HepG2 (cell line): ENCODE results near the gene PRDM15. TPM values are rescaled to one million over a fixed set of nuclear protein-coding genes. Genes with fewer than 3 reads are reported as not detected.

Experiments
- ATAC-seq: fragments of 200-7000 bp; cut with Tn5 transposase; 3 replicates; pipeline ENCODE4 v1.9.1; 2020; ENCODE audit warnings: mild to moderate bottlenecking, moderate library complexity
- BruUV-seq: library from RNA; stranded (reverse); fragments of 400-500 nt; replicated peaks from 2 replicates; lab custom pipeline; 2021; lab: Mats Ljungman, UMichigan
- CTCF ChIA-PET: fragments of 300-600 bp; formaldehyde crosslinking; extraction: SDS; loops from one replicate; lab custom pipeline; 2021; ENCODE audit warnings: low total read pairs, inconsistent platforms, low intra/inter-chr PET ratio; lab: Yijun Ruan, JAX
- POLR2A ChIA-PET: fragments of 350-600 bp; sonication (Branson Sonifier 250); formaldehyde crosslinking; loops from one replicate; lab custom pipeline; 2020; ENCODE audit warnings: antibody characterized with exemption, inconsistent platforms; lab: Yijun Ruan, JAX
- DNase-seq: peaks from one replicate; pipeline ENCODE4 v3.0.0-alpha.2; 2015; ENCODE audit warnings: low spot score
- FAIRE-seq: peaks from 3 replicates; lab custom pipeline; 2011; peaks lifted over from hg19 to GRCh38; lab: Jason Lieb, UNC
- H2AFZ ChIP-seq: one replicate; pipeline ENCODE4 v1.6.1; 2011; ENCODE audit warnings: low read length, inconsistent platforms
- H3K27ac ChIP-seq: fragments of 300-600 bp; 3 replicates; pipeline ENCODE4 v1.8.0; 2011; ENCODE audit warnings: mixed run types, mild to moderate bottlenecking, mixed read lengths, low read length, inconsistent platforms; ENCODE audit not compliant: insufficient read depth; ENCODE audit errors: extremely low read length
- H3K27me3 ChIP-seq, 2 experiments: fragments of 200-600 bp in 1 of 2; 2 replicates in 1 of 2; 3 replicates in 1 of 2; pipeline versions ENCODE4 v1.6.0 to v1.8.0; 2011; ENCODE audit warnings: low read length in 2 of 2, mild to moderate bottlenecking in 2 of 2, moderate library complexity in 2 of 2, inconsistent platforms in 1 of 2; ENCODE audit not compliant: insufficient read depth in 2 of 2, control insufficient read depth in 1 of 2
- H3K36me3 ChIP-seq, 2 experiments: fragments of 200-600 bp in 1 of 2; replicated peaks in 1 of 2; 2 replicates in 1 of 2; 3 replicates in 1 of 2; pipeline versions ENCODE4 v1.5.1 to v1.8.0; 2011; ENCODE audit warnings: low read length in 2 of 2, inconsistent platforms in 1 of 2; ENCODE audit not compliant: insufficient read depth in 2 of 2, control insufficient read depth in 1 of 2
- H3K4me1 ChIP-seq: 2 replicates; pipeline ENCODE4 v1.5.1; 2012; ENCODE audit warnings: low read length, inconsistent platforms; ENCODE audit not compliant: insufficient read depth
- H3K4me2 ChIP-seq: 2 replicates; pipeline ENCODE4 v1.6.0; 2011; ENCODE audit warnings: low read depth, low read length, inconsistent platforms
- H3K4me3 ChIP-seq, 3 experiments: fragments of 200-600 bp in 1 of 3; sonication (generic), shearing (Covaris generic) in 1 of 3; replicated peaks in 1 of 3; 2 replicates each; pipeline ENCODE4 v1.5.1; 2011 to 2016; ENCODE audit warnings: low read length in 3 of 3, inconsistent platforms in 2 of 3, low read depth in 2 of 3, mild to moderate bottlenecking in 2 of 3, control low read depth in 1 of 3, mixed read lengths in 1 of 3; ENCODE audit not compliant: insufficient read depth in 1 of 3
- H3K79me2 ChIP-seq: one replicate; pipeline ENCODE4 v1.6.1; 2011; ENCODE audit warnings: low read length, inconsistent platforms; ENCODE audit not compliant: insufficient read depth
- H3K9ac ChIP-seq: 2 replicates; pipeline ENCODE4 v1.6.0; 2011; ENCODE audit warnings: mild to moderate bottlenecking, low read depth, low read length, inconsistent platforms; ENCODE audit not compliant: insufficient read depth
- H3K9me3 ChIP-seq: 2 replicates; pipeline ENCODE4 v1.5.1; 2012; ENCODE audit warnings: mild to moderate bottlenecking, low read length
- H4K20me1 ChIP-seq: 2 replicates; pipeline ENCODE4 v1.6.0; 2011; ENCODE audit warnings: inconsistent platforms, mild to moderate bottlenecking, low read length, moderate library complexity; ENCODE audit not compliant: insufficient read depth
- BCL3 ChIP-seq: sonication (generic); formaldehyde crosslinking; IDR thresholded peaks from 2 replicates; pipeline ENCODE4 v1.5.1; 2020; ENCODE audit warnings: mild to moderate bottlenecking, missing genetic modification reagents, moderate library complexity
- CSRNP1 ChIP-seq: sonication (generic); formaldehyde crosslinking; IDR thresholded peaks from 2 replicates; pipeline ENCODE4 v1.8.1; 2023; ENCODE audit warnings: mild to moderate bottlenecking, missing genetic modification reagents
- DDIT3 ChIP-seq: sonication (generic); formaldehyde crosslinking; IDR thresholded peaks from 2 replicates; pipeline ENCODE4 v1.4.0; 2020; ENCODE audit warnings: mild to moderate bottlenecking, missing genetic modification reagents
- ELK4 ChIP-seq: sonication (generic); formaldehyde crosslinking; IDR thresholded peaks from 2 replicates; pipeline ENCODE4 v1.9.0; 2021; ENCODE audit warnings: missing genetic modification reagents, borderline replicate concordance
- GTF2F1 ChIP-seq: fragments of 150-350 bp; IDR thresholded peaks from 2 replicates; pipeline ENCODE4 v1.6.1; 2014; ENCODE audit warnings: low read length
- HMG20A ChIP-seq: IDR thresholded peaks from 2 replicates; pipeline ENCODE4 v1.6.1; 2016; ENCODE audit warnings: borderline replicate concordance
- MZF1 ChIP-seq: sonication (generic); formaldehyde crosslinking; IDR thresholded peaks from 2 replicates; pipeline ENCODE4 v1.8.1; 2023; ENCODE audit warnings: mild to moderate bottlenecking, missing genetic modification reagents, borderline replicate concordance
- NAIF1 ChIP-seq: sonication (generic); formaldehyde crosslinking; IDR thresholded peaks from 2 replicates; pipeline ENCODE4 v1.5.0; 2020; ENCODE audit warnings: mild to moderate bottlenecking, missing genetic modification reagents, borderline replicate concordance
- POGK ChIP-seq: sonication (generic); formaldehyde crosslinking; conservative IDR thresholded peaks from 2 replicates; pipeline ENCODE4 v1.8.0; 2022; ENCODE audit warnings: mild to moderate bottlenecking, moderate library complexity, missing genetic modification reagents
- SALL1 ChIP-seq: sonication (generic); formaldehyde crosslinking; IDR thresholded peaks from 2 replicates; pipeline ENCODE4 v1.8.0; 2022; ENCODE audit warnings: mild to moderate bottlenecking, missing genetic modification reagents
- SMAD1 ChIP-seq: sonication (generic); formaldehyde crosslinking; IDR thresholded peaks from 2 replicates; pipeline ENCODE4 v1.4.0; 2020; ENCODE audit warnings: missing genetic modification reagents, low read depth, mild to moderate bottlenecking, borderline replicate concordance
- SMARCE1 ChIP-seq: fragments of 450-650 bp; IDR thresholded peaks from 2 replicates; pipeline ENCODE4 v1.6.1; 2017; ENCODE audit warnings: borderline replicate concordance
- ZBTB7B ChIP-seq: sonication (generic); formaldehyde crosslinking; IDR thresholded peaks from 2 replicates; pipeline ENCODE4 v1.4.0; 2020; ENCODE audit warnings: missing genetic modification reagents
- ZNF251 ChIP-seq: sonication (generic); formaldehyde crosslinking; IDR thresholded peaks from 2 replicates; pipeline ENCODE4 v1.9.0; 2021; ENCODE audit warnings: mild to moderate bottlenecking, missing genetic modification reagents
- ZNF501 ChIP-seq: sonication (generic); formaldehyde crosslinking; IDR thresholded peaks from 2 replicates; pipeline ENCODE4 v1.5.1; 2020; ENCODE audit warnings: mild to moderate bottlenecking, moderate library complexity, missing genetic modification reagents
- ZNF616 ChIP-seq: sonication (generic); formaldehyde crosslinking; IDR thresholded peaks from 2 replicates; pipeline ENCODE4 v1.5.0; 2020; ENCODE audit warnings: low read depth, mild to moderate bottlenecking, missing genetic modification reagents
- ZNF782 ChIP-seq: sonication (generic); formaldehyde crosslinking; IDR thresholded peaks from 2 replicates; pipeline ENCODE4 v1.4.0; 2020; ENCODE audit warnings: missing genetic modification reagents, mild to moderate bottlenecking, borderline replicate concordance
- ZNF83 ChIP-seq: sonication (generic); formaldehyde crosslinking; IDR thresholded peaks from 2 replicates; pipeline ENCODE4 v1.4.0; 2020; ENCODE audit warnings: missing genetic modification reagents, mild to moderate bottlenecking, borderline replicate concordance
- ZSCAN30 ChIP-seq: sonication (generic); formaldehyde crosslinking; IDR thresholded peaks from 2 replicates; pipeline ENCODE4 v1.5.0; 2020; ENCODE audit warnings: mild to moderate bottlenecking, missing genetic modification reagents
- WGBS: methylation state at CpG from one replicate; pipeline ENCODE4 v1.1.6; 2017; ENCODE audit warnings: low lambda C conversion rate; 5-methylcytosine and 5-hydroxymethylcytosine counted together
- in situ Hi-C: cut with HindIII; loops from 2 replicates; pipeline ENCODE4 v1.10.0; 2017; ENCODE audit warnings: low pct_unique_long_range_greater_than_20kb; ENCODE audit not compliant: extremely low pct_ligation_motif_present
- intact Hi-C: fragments of 100-400 bp; cut with micrococcal nuclease; formaldehyde crosslinking; loops from one replicate; pipeline ENCODE4 v1.10.0; 2022; ENCODE audit not compliant: unreplicated experiment
- polyA plus RNA-seq, 8 experiments: library from polyadenylated mRNA; depleted of rRNA in 3 of 8; stranded (reverse) in 7 of 8; unstranded in 1 of 8; fragments of >200 nt; fragmentation: Illumina TruSeq in 4 of 8; extraction: Trizol in 4 of 8; gene quantifications; 2 replicates each; pipeline versions ENCODE4 v1.2.1 to v1.2.3, GENCODE V29; 2011 to 2016; ENCODE audit warnings: low read depth in 4 of 8, missing spikeins in 1 of 8, mixed read lengths in 1 of 8; ENCODE audit not compliant: insufficient read depth in 1 of 8
- total RNA-seq, 5 experiments: library from RNA; depleted of rRNA; stranded (reverse); fragments of >200 nt; fragmentation: Illumina TruSeq; extraction: Trizol; gene quantifications; 2 replicates each; pipeline ENCODE4 v1.2.3, GENCODE V29; 2016; ENCODE audit warnings: low read depth in 1 of 5

PRDM15 gene
- total and polyA plus RNA-seq, 2 of the 13 experiments (the other 11 are each of a cell fraction or from before 2014, with no cell fraction given), result 4.0 to 6.9 TPM

GRCh38 chr21:41868062-41868710 lies 11.0 kb downstream of the PRDM15 start:
- in situ Hi-C loops, result no loop called here
- no peak overlapping the region for H3K4me3 ChIP-seq
- POLR2A ChIA-PET, result no interaction called here
- DNase-seq (no peak), ATAC-seq (no peak), FAIRE-seq (no peak)
- no peaks in the 10 kb centered on the region for H3K27me3 ChIP-seq
- H3K9ac ChIP-seq, result no peak overlapping the region
- H3K9me3 ChIP-seq, result no peaks in the 10 kb centered on the region
- no peak overlapping the region for H3K27ac ChIP-seq
- 95% methylated on average over 10 of the region's 10 CpGs for WGBS
- H2AFZ ChIP-seq, result no peak overlapping the region
- CTCF ChIA-PET, result no interaction called here
- peaks cover 4% of the 10 kb centered on the region; the same call in 1 of the 2 replicates for H3K4me1 ChIP-seq
- TF ChIP-seq ZNF616 (CRISPR knock-in tag), result no peak
- no peak for TF ChIP-seq BCL3 (CRISPR knock-in tag)
- no peak for TF ChIP-seq ZNF251
- no peak for TF ChIP-seq SMAD1 (CRISPR knock-in tag)
- no peak for TF ChIP-seq POGK
- TF ChIP-seq NAIF1 (CRISPR knock-in tag), result no peak
- no peak for TF ChIP-seq MZF1
- TF ChIP-seq SALL1 (CRISPR knock-in tag), result no peak
- no peak for TF ChIP-seq GTF2F1
- no peak for TF ChIP-seq ZNF501 (CRISPR knock-in tag)
- no peak for TF ChIP-seq CSRNP1 (CRISPR knock-in tag)
- no peak for TF ChIP-seq ZNF782 (CRISPR knock-in tag)
- no peak for TF ChIP-seq ELK4 (CRISPR knock-in tag)
- TF ChIP-seq ZNF83 (CRISPR knock-in tag), result no peak
- no peak for TF ChIP-seq SMARCE1
- no peak for TF ChIP-seq DDIT3 (CRISPR knock-in tag)
- no peak for TF ChIP-seq ZBTB7B (CRISPR knock-in tag)
- TF ChIP-seq HMG20A (CRISPR knock-in tag), result no peak
- no peak for TF ChIP-seq ZSCAN30 (CRISPR knock-in tag)
- intact Hi-C loops, result no loop called here
- H3K79me2 ChIP-seq, result peaks cover 4% of the 10 kb centered on the region
- H3K4me2 ChIP-seq, result no peak overlapping the region
- no peaks in the 10 kb centered on the region for H3K36me3 ChIP-seq
- no TSS peak for BruUV-seq
- no peaks in the 10 kb centered on the region for H4K20me1 ChIP-seq
